Keratinocyte (primary cell): ENCODE results near the gene SUSD3. TPM values are rescaled to one million over a fixed set of nuclear protein-coding genes. Genes with fewer than 3 reads are reported as not detected.

ENCODE experiments used
- DNase-seq: peaks from one replicate; pipeline ENCODE4 v3.0.0-alpha.2; 2011; ENCODE audit warnings: low read depth, missing footprints, low spot score
- FAIRE-seq: peaks from 2 replicates; lab custom pipeline; 2011; peaks lifted over from hg19 to GRCh38; lab: Jason Lieb, UNC
- H2AFZ ChIP-seq: 2 replicates; pipeline ENCODE4 v1.6.0; 2012; ENCODE audit warnings: low read length, control low read depth, inconsistent platforms; ENCODE audit not compliant: control insufficient read depth
- H3K27ac ChIP-seq: 2 replicates; pipeline ENCODE4 v1.5.1; 2011; ENCODE audit warnings: low read length; ENCODE audit not compliant: control insufficient read depth, insufficient read depth
- H3K27me3 ChIP-seq: 3 replicates; pipeline ENCODE4 v1.6.0; 2011; ENCODE audit warnings: low read length; ENCODE audit not compliant: control insufficient read depth, insufficient read depth; ENCODE audit errors: extremely low read depth
- H3K36me3 ChIP-seq, 2 experiments: 2 replicates in 1 of 2; 3 replicates in 1 of 2; pipeline ENCODE4 v1.5.1; 2011; ENCODE audit warnings: low read length in 2 of 2, mild to moderate bottlenecking in 1 of 2; ENCODE audit not compliant: control insufficient read depth in 2 of 2, insufficient read depth in 2 of 2; ENCODE audit errors: extremely low read depth in 1 of 2
- H3K4me1 ChIP-seq: 3 replicates; pipeline ENCODE4 v1.5.1; 2011; ENCODE audit warnings: low read length; ENCODE audit not compliant: control insufficient read depth, insufficient read depth; ENCODE audit errors: extremely low read depth
- H3K4me2 ChIP-seq: 3 replicates; pipeline ENCODE4 v1.6.0; 2011; ENCODE audit warnings: low read depth, low read length; ENCODE audit not compliant: control insufficient read depth, insufficient read depth; ENCODE audit errors: extremely low read depth
- H3K4me3 ChIP-seq, 3 experiments: fragments of 200-600 bp in 1 of 3; sonication (generic) in 1 of 3; 2 replicates in 2 of 3; 3 replicates in 1 of 3; pipeline ENCODE4 v1.5.1; 2011 to 2016; ENCODE audit warnings: low read length in 3 of 3, mild to moderate bottlenecking in 3 of 3, control low read depth in 2 of 3, inconsistent platforms in 1 of 3, low read depth in 1 of 3, mixed read lengths in 1 of 3, mixed run types in 1 of 3, moderate library complexity in 1 of 3; ENCODE audit not compliant: control insufficient read depth in 2 of 3, insufficient read depth in 2 of 3; ENCODE audit errors: extremely low read depth in 1 of 3
- H3K79me2 ChIP-seq: 2 replicates; pipeline ENCODE4 v1.6.0; 2012; ENCODE audit warnings: low read length; ENCODE audit not compliant: control insufficient read depth, insufficient read depth
- H3K9ac ChIP-seq: 3 replicates; pipeline ENCODE4 v1.6.0; 2011; ENCODE audit warnings: low read length; ENCODE audit not compliant: control insufficient read depth, insufficient read depth; ENCODE audit errors: extremely low read depth
- H3K9me1 ChIP-seq: 3 replicates; pipeline ENCODE4 v1.6.0; 2011; ENCODE audit warnings: low read length; ENCODE audit not compliant: control insufficient read depth, insufficient read depth; ENCODE audit errors: extremely low read depth
- H3K9me3 ChIP-seq: 2 replicates; pipeline ENCODE4 v1.5.1; 2012; ENCODE audit warnings: low read depth, low read length; ENCODE audit not compliant: control insufficient read depth
- H4K20me1 ChIP-seq: 3 replicates; pipeline ENCODE4 v1.6.0; 2011; ENCODE audit warnings: low read length; ENCODE audit not compliant: control insufficient read depth, insufficient read depth; ENCODE audit errors: extremely low read depth
- CTCF ChIP-seq, 3 experiments: IDR thresholded peaks in 1 of 3; conservative IDR thresholded peaks in 1 of 3; optimal IDR thresholded peaks in 1 of 3; 2 replicates in 2 of 3; 3 replicates in 1 of 3; pipeline versions ENCODE3 to v1.5.1; 2011; ENCODE audit warnings: low read length in 3 of 3, mild to moderate bottlenecking in 3 of 3, moderate library complexity in 2 of 3, control low read depth in 1 of 3, inconsistent platforms in 1 of 3; ENCODE audit not compliant: insufficient read depth in 2 of 3; ENCODE audit errors: extremely low read depth in 1 of 3
- EZH2 ChIP-seq: IDR thresholded peaks from one replicate; pipeline ENCODE4 v1.6.1; 2012; ENCODE audit warnings: inconsistent platforms, mild to moderate bottlenecking, low read length, moderate library complexity
- dilution Hi-C: fragments of 300-500 bp; cut with MboI; formaldehyde crosslinking; loops from one replicate; pipeline ENCODE4 v1.7.0; 2020; ENCODE audit warnings: low sequenced_read_pairs; ENCODE audit not compliant: extremely low pct_ligation_motif_present
- polyA plus RNA-seq, 5 experiments: library from polyadenylated mRNA; depleted of rRNA in 3 of 5; stranded (reverse) in 3 of 5; stranded (forward) in 1 of 5; unstranded in 1 of 5; fragments of >200 nt; gene quantifications; 1 replicate in 1 of 5; 2 replicates in 3 of 5; 3 replicates in 1 of 5; pipeline versions ENCODE4 v1.2.1 to v1.2.3, GENCODE V29; 2011 to 2012; ENCODE audit warnings: missing spikeins in 2 of 5, low read depth in 1 of 5, low replicate concordance in 1 of 5

Gene SUSD3
- polyA plus RNA-seq, 1 donor (not counting 4 experiments of a cell fraction or from before 2014, with no cell fraction given), result 0.20 TPM

- Histone ChIP-seq H3K27ac (no peak overlapping the region), H3K9me3 (no peaks in the 10 kb centered on the region), H2AFZ (no peak overlapping the region), H3K4me3 (no peak overlapping the region), H3K27me3 (no peaks in the 10 kb centered on the region), H3K9me1 (no peaks in the 10 kb centered on the region), H3K9ac (no peak overlapping the region), H3K36me3 (no peaks in the 10 kb centered on the region), H3K4me1 (no peaks in the 10 kb centered on the region), H4K20me1 (no peaks in the 10 kb centered on the region), H3K79me2 (no peaks in the 10 kb centered on the region), H3K4me2 (no peak overlapping the region)
- no peak for TF ChIP-seq EZH2
- no peak for TF ChIP-seq CTCF (optimal IDR thresholded peaks at IDR 0.05 in 1 of 3, IDR thresholded peaks at IDR 0.05 in 1 of 3, conservative IDR thresholded peaks at IDR 0.05 in 1 of 3; ENCODE audit: extremely low read depth in 1 of 3, insufficient read depth in 2 of 3, low read length in 3 of 3)
- DNase-seq (no peak), FAIRE-seq (no peak)
- dilution Hi-C loops, result no loop called here
These were observed 64.3 kb downstream of the SUSD3 start for GRCh38 chr9:93122721-93123221.

- no peak overlapping the region for H3K9ac ChIP-seq
- no peaks in the 10 kb centered on the region for H3K36me3 ChIP-seq
- TF ChIP-seq EZH2, result no peak
- no peak for TF ChIP-seq CTCF (optimal IDR thresholded peaks at IDR 0.05 in 1 of 3, IDR thresholded peaks at IDR 0.05 in 1 of 3, conservative IDR thresholded peaks at IDR 0.05 in 1 of 3; ENCODE audit: extremely low read depth in 1 of 3, insufficient read depth in 2 of 3, low read length in 3 of 3)
- H3K27me3 ChIP-seq, result no peaks in the 10 kb centered on the region
- no peaks in the 10 kb centered on the region for H3K79me2 ChIP-seq
- dilution Hi-C loops, result no loop called here
- H3K27ac ChIP-seq, result no peak overlapping the region
- no peak overlapping the region for H3K4me3 ChIP-seq
- no peaks in the 10 kb centered on the region for H3K9me1 ChIP-seq
- H3K9me3 ChIP-seq, result no peaks in the 10 kb centered on the region
- DNase-seq (no peak), FAIRE-seq (no peak)
- no peak overlapping the region for H2AFZ ChIP-seq
- no peaks in the 10 kb centered on the region for H4K20me1 ChIP-seq
- no peaks in the 10 kb centered on the region for H3K4me1 ChIP-seq
- H3K4me2 ChIP-seq, result no peak overlapping the region
These were observed 65.2 kb downstream of the SUSD3 start for GRCh38 chr9:93123561-93124283.
